Ovary (tissue), 3 donors: ENCODE measurements around the gene DEDD2.

Experiments used
- EP300 ChIP-seq: sonication (generic); formaldehyde crosslinking; IDR thresholded peaks from one replicate; pipeline ENCODE4 v1.6.1; 2017; ENCODE audit warnings: antibody characterized with exemption
- POLR2A ChIP-seq: fragments of 450-650 bp; IDR thresholded peaks from one replicate; pipeline ENCODE4 v1.6.1; 2017; ENCODE audit warnings: antibody characterized with exemption, mild to moderate bottlenecking, moderate library complexity
- TF ChIP-seq, protein P1 (sequence below), 3 donors: fragments of 450-650 bp in 2 of 3; fragments of 200-600 bp in 1 of 3; IDR thresholded peaks; one replicate each; pipeline versions ENCODE4 v1.5.1 to v1.8.0; 2016 to 2022; ENCODE audit warnings: antibody characterized with exemption in 3 of 3, mild to moderate bottlenecking in 1 of 3
- donor health status: DM: no; HTN: no; CAD: no.

DNA sequence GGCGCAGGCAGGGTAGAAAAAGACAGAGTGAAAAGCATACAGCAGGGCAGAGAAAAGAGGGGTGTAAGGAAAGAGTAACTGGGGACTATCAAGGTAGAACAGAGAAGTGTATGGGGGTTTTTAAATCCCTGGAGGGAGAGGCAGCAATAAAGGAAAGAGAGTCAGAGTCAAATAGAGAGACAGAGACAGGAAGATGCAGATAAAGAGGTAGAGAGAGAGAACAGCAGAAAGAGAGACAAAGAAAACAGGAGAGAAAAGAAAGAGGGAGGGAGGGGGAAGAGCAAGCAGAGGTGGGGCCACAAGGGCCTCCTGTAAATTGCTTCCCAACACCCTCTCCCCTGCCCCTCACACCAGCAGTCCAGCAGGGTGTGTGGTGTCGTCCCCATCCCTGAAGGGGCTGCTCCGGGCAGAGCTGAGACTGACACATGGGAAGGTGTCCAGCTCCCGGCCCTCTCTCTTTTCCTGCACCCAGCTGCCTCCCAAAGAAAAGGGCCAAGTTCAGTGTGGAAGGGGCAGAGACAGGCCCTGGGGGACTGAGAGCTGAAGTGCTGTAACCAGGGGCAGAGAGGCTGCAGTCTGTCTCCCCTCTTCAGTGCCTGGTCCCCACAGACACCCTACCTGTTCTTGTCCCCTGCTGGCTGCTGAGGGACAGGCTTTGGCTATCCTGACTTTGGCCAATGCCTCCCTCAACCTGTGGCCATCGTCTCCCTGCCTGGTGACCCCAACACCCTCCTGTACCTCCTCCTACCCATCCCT is 67.9 kb downstream of the DEDD2 start:
- TF ChIP-seq, protein P1, sequence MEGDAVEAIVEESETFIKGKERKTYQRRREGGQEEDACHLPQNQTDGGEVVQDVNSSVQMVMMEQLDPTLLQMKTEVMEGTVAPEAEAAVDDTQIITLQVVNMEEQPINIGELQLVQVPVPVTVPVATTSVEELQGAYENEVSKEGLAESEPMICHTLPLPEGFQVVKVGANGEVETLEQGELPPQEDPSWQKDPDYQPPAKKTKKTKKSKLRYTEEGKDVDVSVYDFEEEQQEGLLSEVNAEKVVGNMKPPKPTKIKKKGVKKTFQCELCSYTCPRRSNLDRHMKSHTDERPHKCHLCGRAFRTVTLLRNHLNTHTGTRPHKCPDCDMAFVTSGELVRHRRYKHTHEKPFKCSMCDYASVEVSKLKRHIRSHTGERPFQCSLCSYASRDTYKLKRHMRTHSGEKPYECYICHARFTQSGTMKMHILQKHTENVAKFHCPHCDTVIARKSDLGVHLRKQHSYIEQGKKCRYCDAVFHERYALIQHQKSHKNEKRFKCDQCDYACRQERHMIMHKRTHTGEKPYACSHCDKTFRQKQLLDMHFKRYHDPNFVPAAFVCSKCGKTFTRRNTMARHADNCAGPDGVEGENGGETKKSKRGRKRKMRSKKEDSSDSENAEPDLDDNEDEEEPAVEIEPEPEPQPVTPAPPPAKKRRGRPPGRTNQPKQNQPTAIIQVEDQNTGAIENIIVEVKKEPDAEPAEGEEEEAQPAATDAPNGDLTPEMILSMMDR (IDR thresholded peaks at IDR 0.05): no peak
- TF ChIP-seq POLR2A (no peak), EP300 (no peak)
